HepG2 (cell line): ENCODE data around the gene AQP9. TPM values are rescaled to one million over a fixed set of nuclear protein-coding genes. Genes with fewer than 3 reads are reported as not detected.

Source experiments
- ATAC-seq: fragments of 200-7000 bp; cut with Tn5 transposase; 3 replicates; pipeline ENCODE4 v1.9.1; 2020; ENCODE audit warnings: mild to moderate bottlenecking, moderate library complexity
- BruUV-seq: library from RNA; stranded (reverse); fragments of 400-500 nt; replicated peaks from 2 replicates; lab custom pipeline; 2021; lab: Mats Ljungman, UMichigan
- CTCF ChIA-PET: fragments of 300-600 bp; formaldehyde crosslinking; extraction: SDS; loops from one replicate; lab custom pipeline; 2021; ENCODE audit warnings: low total read pairs, inconsistent platforms, low intra/inter-chr PET ratio; lab: Yijun Ruan, JAX
- POLR2A ChIA-PET: fragments of 350-600 bp; sonication (Branson Sonifier 250); formaldehyde crosslinking; loops from one replicate; lab custom pipeline; 2020; ENCODE audit warnings: antibody characterized with exemption, inconsistent platforms; lab: Yijun Ruan, JAX
- DNase-seq: peaks from one replicate; pipeline ENCODE4 v3.0.0-alpha.2; 2015; ENCODE audit warnings: low spot score
- FAIRE-seq: peaks from 3 replicates; lab custom pipeline; 2011; peaks lifted over from hg19 to GRCh38; lab: Jason Lieb, UNC
- H2AFZ ChIP-seq: one replicate; pipeline ENCODE4 v1.6.1; 2011; ENCODE audit warnings: low read length, inconsistent platforms
- H3K27ac ChIP-seq: fragments of 300-600 bp; 3 replicates; pipeline ENCODE4 v1.8.0; 2011; ENCODE audit warnings: mixed run types, mild to moderate bottlenecking, mixed read lengths, low read length, inconsistent platforms; ENCODE audit not compliant: insufficient read depth; ENCODE audit errors: extremely low read length
- H3K27me3 ChIP-seq, 2 experiments: fragments of 200-600 bp in 1 of 2; 2 replicates in 1 of 2; 3 replicates in 1 of 2; pipeline versions ENCODE4 v1.6.0 to v1.8.0; 2011; ENCODE audit warnings: low read length in 2 of 2, mild to moderate bottlenecking in 2 of 2, moderate library complexity in 2 of 2, inconsistent platforms in 1 of 2; ENCODE audit not compliant: insufficient read depth in 2 of 2, control insufficient read depth in 1 of 2
- H3K36me3 ChIP-seq, 2 experiments: fragments of 200-600 bp in 1 of 2; replicated peaks in 1 of 2; 2 replicates in 1 of 2; 3 replicates in 1 of 2; pipeline versions ENCODE4 v1.5.1 to v1.8.0; 2011; ENCODE audit warnings: low read length in 2 of 2, inconsistent platforms in 1 of 2; ENCODE audit not compliant: insufficient read depth in 2 of 2, control insufficient read depth in 1 of 2
- H3K4me1 ChIP-seq: 2 replicates; pipeline ENCODE4 v1.5.1; 2012; ENCODE audit warnings: low read length, inconsistent platforms; ENCODE audit not compliant: insufficient read depth
- H3K4me2 ChIP-seq: 2 replicates; pipeline ENCODE4 v1.6.0; 2011; ENCODE audit warnings: low read depth, low read length, inconsistent platforms
- H3K4me3 ChIP-seq, 3 experiments: fragments of 200-600 bp in 1 of 3; sonication (generic), shearing (Covaris generic) in 1 of 3; replicated peaks in 1 of 3; 2 replicates each; pipeline ENCODE4 v1.5.1; 2011 to 2016; ENCODE audit warnings: low read length in 3 of 3, inconsistent platforms in 2 of 3, low read depth in 2 of 3, mild to moderate bottlenecking in 2 of 3, control low read depth in 1 of 3, mixed read lengths in 1 of 3; ENCODE audit not compliant: insufficient read depth in 1 of 3
- H3K79me2 ChIP-seq: one replicate; pipeline ENCODE4 v1.6.1; 2011; ENCODE audit warnings: low read length, inconsistent platforms; ENCODE audit not compliant: insufficient read depth
- H3K9ac ChIP-seq: 2 replicates; pipeline ENCODE4 v1.6.0; 2011; ENCODE audit warnings: mild to moderate bottlenecking, low read depth, low read length, inconsistent platforms; ENCODE audit not compliant: insufficient read depth
- H3K9me3 ChIP-seq: 2 replicates; pipeline ENCODE4 v1.5.1; 2012; ENCODE audit warnings: mild to moderate bottlenecking, low read length
- H4K20me1 ChIP-seq: 2 replicates; pipeline ENCODE4 v1.6.0; 2011; ENCODE audit warnings: inconsistent platforms, mild to moderate bottlenecking, low read length, moderate library complexity; ENCODE audit not compliant: insufficient read depth
- AHR ChIP-seq: IDR thresholded peaks from 2 replicates; pipeline ENCODE4 v1.6.1; 2018; ENCODE audit warnings: missing genetic modification reagents, missing compliant biosample characterization
- AKAP8 ChIP-seq: sonication (generic); formaldehyde crosslinking; IDR thresholded peaks from 2 replicates; pipeline ENCODE4 v1.5.1; 2020; ENCODE audit warnings: mild to moderate bottlenecking, missing genetic modification reagents
- BRF2 ChIP-seq: sonication (generic); formaldehyde crosslinking; IDR thresholded peaks from 2 replicates; pipeline ENCODE4 v1.8.1; 2022; ENCODE audit warnings: mild to moderate bottlenecking, missing genetic modification reagents
- CHCHD3 ChIP-seq: sonication (generic); formaldehyde crosslinking; IDR thresholded peaks from 2 replicates; pipeline ENCODE4 v1.8.0; 2022; ENCODE audit warnings: mild to moderate bottlenecking, missing genetic modification reagents, moderate library complexity
- DPF2 ChIP-seq: sonication (generic); formaldehyde crosslinking; IDR thresholded peaks from 2 replicates; pipeline ENCODE4 v1.4.0; 2020; ENCODE audit warnings: mild to moderate bottlenecking, low read depth, missing genetic modification reagents, borderline replicate concordance
- GATAD1 ChIP-seq: IDR thresholded peaks from 2 replicates; pipeline ENCODE4 v1.6.1; 2016; ENCODE audit warnings: missing genetic modification reagents, missing compliant biosample characterization
- PAX8 ChIP-seq: sonication (generic); formaldehyde crosslinking; IDR thresholded peaks from 2 replicates; pipeline ENCODE4 v1.8.0; 2022; ENCODE audit warnings: mild to moderate bottlenecking, missing genetic modification reagents, borderline replicate concordance
- RBM39 ChIP-seq: fragments of 200-400 bp; formaldehyde crosslinking; IDR thresholded peaks from one replicate; pipeline ENCODE4 v1.6.1; 2018; ENCODE audit warnings: antibody characterized with exemption, mild to moderate bottlenecking, low read depth, low read length; ENCODE audit not compliant: poor library complexity, severe bottlenecking
- SIX1 ChIP-seq: sonication (generic); formaldehyde crosslinking; IDR thresholded peaks from 2 replicates; pipeline ENCODE4 v1.4.0; 2020; ENCODE audit warnings: missing genetic modification reagents, borderline replicate concordance
- YY1 ChIP-seq: IDR thresholded peaks from 2 replicates; pipeline ENCODE4 v1.6.1; 2011; ENCODE audit warnings: low read length, low read depth, moderate library complexity, mild to moderate bottlenecking; ENCODE audit not compliant: insufficient read depth, insufficient replicate concordance
- ZNF557 ChIP-seq: sonication (generic); formaldehyde crosslinking; IDR thresholded peaks from 2 replicates; pipeline ENCODE4 v1.4.0; 2020; ENCODE audit warnings: missing genetic modification reagents
- ZNF609 ChIP-seq: sonication (generic); formaldehyde crosslinking; IDR thresholded peaks from 2 replicates; pipeline ENCODE4 v1.4.0; 2020; ENCODE audit warnings: mild to moderate bottlenecking, missing genetic modification reagents, borderline replicate concordance
- WGBS: methylation state at CpG from one replicate; pipeline ENCODE4 v1.1.6; 2017; ENCODE audit warnings: low lambda C conversion rate; 5-methylcytosine and 5-hydroxymethylcytosine counted together
- in situ Hi-C: cut with HindIII; loops from 2 replicates; pipeline ENCODE4 v1.10.0; 2017; ENCODE audit warnings: low pct_unique_long_range_greater_than_20kb; ENCODE audit not compliant: extremely low pct_ligation_motif_present
- intact Hi-C: fragments of 100-400 bp; cut with micrococcal nuclease; formaldehyde crosslinking; loops from one replicate; pipeline ENCODE4 v1.10.0; 2022; ENCODE audit not compliant: unreplicated experiment
- polyA plus RNA-seq, 8 experiments: library from polyadenylated mRNA; depleted of rRNA in 3 of 8; stranded (reverse) in 7 of 8; unstranded in 1 of 8; fragments of >200 nt; fragmentation: Illumina TruSeq in 4 of 8; extraction: Trizol in 4 of 8; gene quantifications; 2 replicates each; pipeline versions ENCODE4 v1.2.1 to v1.2.3, GENCODE V29; 2011 to 2016; ENCODE audit warnings: low read depth in 4 of 8, missing spikeins in 1 of 8, mixed read lengths in 1 of 8; ENCODE audit not compliant: insufficient read depth in 1 of 8
- total RNA-seq, 5 experiments: library from RNA; depleted of rRNA; stranded (reverse); fragments of >200 nt; fragmentation: Illumina TruSeq; extraction: Trizol; gene quantifications; 2 replicates each; pipeline ENCODE4 v1.2.3, GENCODE V29; 2016; ENCODE audit warnings: low read depth in 1 of 5

Gene AQP9
- total and polyA plus RNA-seq, 2 of the 13 experiments (the other 11 are each of a cell fraction or from before 2014, with no cell fraction given) = not detected

GRCh38 chr15:58103482-58103881, 34.7 kb upstream of the AQP9 start (continued):
- TF ChIP-seq PAX8 (no peak), YY1 (no peak), SIX1 (CRISPR knock-in tag) (no peak), GATAD1 (CRISPR knock-in tag) (no peak), CHCHD3 (CRISPR knock-in tag) (no peak), ZNF557 (CRISPR knock-in tag) (no peak), AKAP8 (CRISPR knock-in tag) (no peak), DPF2 (CRISPR knock-in tag) (no peak), BRF2 (no peak), RBM39 (no peak)
- TF ChIP-seq, all 625 proteins: peak for 0

- no peak for FAIRE-seq
- no peak overlapping the region for H3K4me2 ChIP-seq
Observed at GRCh38 chr15:58108117-58108516, 30.1 kb upstream of the AQP9 start.

More at GRCh38 chr15:58108117-58108516, 30.1 kb upstream of the AQP9 start:
- no TSS peak for BruUV-seq
- ChIA-PET POLR2A (no interaction called here), CTCF (no interaction called here)
- Histone ChIP-seq H3K36me3 (no peaks in the 10 kb centered on the region), H4K20me1 (no peaks in the 10 kb centered on the region), H3K79me2 (no peaks in the 10 kb centered on the region), H2AFZ (no peak overlapping the region), H3K4me3 (no peak overlapping the region), H3K4me1 (no peaks in the 10 kb centered on the region)
- intact Hi-C loops = no loop called here
- in situ Hi-C loops = no loop called here
- TF ChIP-seq AHR (CRISPR knock-in tag) = no peak
- TF ChIP-seq ZNF609 (CRISPR knock-in tag) = no peak
- TF ChIP-seq, all 625 proteins: peak for 0
- WGBS = 24% methylated on average over 2 of the region's 2 CpGs
- H3K9me3 ChIP-seq = no peaks in the 10 kb centered on the region
- no peak overlapping the region for H3K9ac ChIP-seq
- ATAC-seq (no peak), DNase-seq (no peak)
- no peak overlapping the region for H3K27ac ChIP-seq
- H3K27me3 ChIP-seq = no peaks in the 10 kb centered on the region
